A549 (cell line): ENCODE results near the gene TMEM217. TPM values are rescaled to one million over a fixed set of nuclear protein-coding genes. Genes with fewer than 3 reads are reported as not detected.
A peak's percentile ranks its signal among the peaks of the same experiment; 100 is the strongest.

Experiments
- ATAC-seq, 2 experiments: fragments of 200-7000 bp in 1 of 2; fragments of >200 bp in 1 of 2; cut with Nextera tagmentation in 1 of 2; cut with Tn5 transposase in 1 of 2; 3 replicates each; pipeline versions ENCODE4 v1.8.0 to v1.9.1; 2018 to 2020; ENCODE audit warnings: mild to moderate bottlenecking in 1 of 2, moderate library complexity in 1 of 2
- CTCF ChIA-PET: fragments of 300-600 bp; sonication (Branson Sonifier 250); formaldehyde crosslinking; extraction: SDS; loops from one replicate; lab custom pipeline; 2021; ENCODE audit warnings: antibody characterized with exemption, inconsistent platforms; lab: Yijun Ruan, JAX
- POLR2A ChIA-PET: fragments of 350-600 bp; formaldehyde crosslinking; extraction: SDS; loops from one replicate; lab custom pipeline; 2021; ENCODE audit warnings: antibody characterized with exemption, inconsistent platforms; lab: Yijun Ruan, JAX
- DNase-seq, 2 experiments: peaks; one replicate each; pipeline versions ENCODE4 v3.0.0 to v3.0.0-alpha.2; 2011 to 2016; ENCODE audit warnings: low read depth in 1 of 2, low spot score in 1 of 2
- FAIRE-seq: peaks from 2 replicates; lab custom pipeline; 2011; peaks lifted over from hg19 to GRCh38; lab: Jason Lieb, UNC
- H3K27ac ChIP-seq, 2 experiments: fragments of >200 bp; sonication (Bioruptor Twin); formaldehyde crosslinking; 3 replicates each; pipeline ENCODE4 v1.5.1; 2016 to 2017
- H3K4me1 ChIP-seq: fragments of >200 bp; sonication (Bioruptor Twin); formaldehyde crosslinking; 3 replicates; pipeline ENCODE4 v1.6.1; 2016
- H3K4me2 ChIP-seq: fragments of >200 bp; sonication (Bioruptor Twin); formaldehyde crosslinking; 3 replicates; pipeline ENCODE4 v1.6.1; 2016
- H3K4me3 ChIP-seq: fragments of >200 bp; sonication (Bioruptor Twin); formaldehyde crosslinking; 3 replicates; pipeline ENCODE4 v1.5.1; 2016
- H3K9me3 ChIP-seq: fragments of >200 bp; sonication (Bioruptor Twin); formaldehyde crosslinking; 3 replicates; pipeline ENCODE4 v1.6.1; 2016
- CBX2 ChIP-seq: fragments of 200-600 bp; sonication (generic); IDR thresholded peaks from 2 replicates; pipeline ENCODE4 v1.6.1; 2016; ENCODE audit warnings: low read depth, mild to moderate bottlenecking, borderline replicate concordance
- CBX8 ChIP-seq: fragments of 200-600 bp; sonication (generic); IDR thresholded peaks from 2 replicates; pipeline ENCODE4 v1.6.1; 2016
- CHD2 ChIP-seq: fragments of 150-350 bp; IDR thresholded peaks from 2 replicates; pipeline ENCODE4 v1.6.1; 2014; ENCODE audit warnings: low read length; ENCODE audit not compliant: partially characterized antibody
- CHD4 ChIP-seq: fragments of 200-600 bp; sonication (generic); IDR thresholded peaks from 2 replicates; pipeline ENCODE4 v1.6.1; 2016; ENCODE audit warnings: antibody characterized with exemption, mild to moderate bottlenecking, borderline replicate concordance
- EP300 ChIP-seq, 2 experiments: fragments of >200 bp; sonication (Bioruptor Twin); formaldehyde crosslinking; IDR thresholded peaks; 2 replicates in 1 of 2; 3 replicates in 1 of 2; pipeline ENCODE4 v1.6.1; 2016 to 2017
- ESRRA ChIP-seq: fragments of 150-350 bp; IDR thresholded peaks from 2 replicates; pipeline ENCODE4 v1.6.1; 2014; ENCODE audit warnings: mild to moderate bottlenecking, low read length, borderline replicate concordance
- FOSL2 ChIP-seq, 2 experiments: fragments of 450-650 bp in 1 of 2; fragments of >200 bp in 1 of 2; sonication (Bioruptor Twin) in 1 of 2; formaldehyde crosslinking; IDR thresholded peaks; 2 replicates each; pipeline versions ENCODE4 v1.5.0 to v1.6.1; 2016 to 2020; ENCODE audit warnings: mild to moderate bottlenecking in 1 of 2, moderate library complexity in 1 of 2
- FOXS1 ChIP-seq: fragments of 250-450 bp; sonication (Bioruptor Pico); IDR thresholded peaks from 2 replicates; pipeline ENCODE4 v1.5.0; 2020; ENCODE audit warnings: mild to moderate bottlenecking, moderate library complexity
- HEYL ChIP-seq: fragments of 250-450 bp; sonication (Bioruptor Pico); IDR thresholded peaks from 2 replicates; pipeline ENCODE4 v1.8.0; 2021; ENCODE audit warnings: mild to moderate bottlenecking, moderate library complexity
- HOXB5 ChIP-seq: fragments of 250-450 bp; sonication (Bioruptor Pico); IDR thresholded peaks from 2 replicates; pipeline ENCODE4 v1.5.0; 2020; ENCODE audit warnings: mild to moderate bottlenecking, moderate library complexity
- MYC ChIP-seq: IDR thresholded peaks from 2 replicates; pipeline ENCODE4 v1.6.1; 2012; ENCODE audit warnings: mild to moderate bottlenecking, inconsistent platforms, low read length, improper control_type of control experiment, borderline replicate concordance
- NPAS2 ChIP-seq: fragments of 250-450 bp; sonication (Bioruptor Pico); IDR thresholded peaks from 2 replicates; pipeline ENCODE4 v1.8.0; 2022; ENCODE audit warnings: mild to moderate bottlenecking, moderate library complexity, borderline replicate concordance
- POLR2AphosphoS2 ChIP-seq: conservative IDR thresholded peaks from 2 replicates; pipeline ENCODE4 v1.6.1; 2012; ENCODE audit warnings: low read length, improper control_type of control experiment, inconsistent platforms
- RAD21 ChIP-seq, 2 experiments: fragments of >200 bp in 1 of 2; sonication (Bioruptor Twin) in 1 of 2; formaldehyde crosslinking in 1 of 2; IDR thresholded peaks in 1 of 2; conservative IDR thresholded peaks in 1 of 2; 2 replicates in 1 of 2; 3 replicates in 1 of 2; pipeline ENCODE4 v1.6.1; 2012 to 2018; ENCODE audit warnings: inconsistent platforms in 1 of 2
- RARB ChIP-seq: fragments of 250-450 bp; sonication (Bioruptor Pico); IDR thresholded peaks from 2 replicates; pipeline ENCODE4 v1.8.0; 2021; ENCODE audit warnings: mild to moderate bottlenecking, moderate library complexity
- RFX5 ChIP-seq: fragments of 450-650 bp; IDR thresholded peaks from 2 replicates; pipeline ENCODE4 v1.7.1; 2014; ENCODE audit warnings: antibody characterized with exemption, mild to moderate bottlenecking, moderate library complexity
- TFCP2L1 ChIP-seq: fragments of 250-450 bp; sonication (Bioruptor Pico); IDR thresholded peaks from 2 replicates; pipeline ENCODE4 v1.5.0; 2021; ENCODE audit warnings: mild to moderate bottlenecking
- ZNF302 ChIP-seq: fragments of 250-450 bp; sonication (Bioruptor Pico); IDR thresholded peaks from 2 replicates; pipeline ENCODE4 v1.9.0; 2021; ENCODE audit warnings: inconsistent platforms, mild to moderate bottlenecking, moderate library complexity
- ZSCAN20 ChIP-seq: fragments of 250-450 bp; sonication (Bioruptor Pico); IDR thresholded peaks from 2 replicates; pipeline ENCODE4 v1.8.0; 2022; ENCODE audit warnings: mild to moderate bottlenecking, moderate library complexity
- WGBS: methylation state at CpG from one replicate; pipeline ENCODE4 v1.1.6; 2017; ENCODE audit errors: missing lambda C conversion rate; 5-methylcytosine and 5-hydroxymethylcytosine counted together
- polyA plus RNA-seq, 4 experiments: library from polyadenylated mRNA; depleted of rRNA in 3 of 4; stranded (reverse); fragments of >200 nt; fragmentation: RNase III in 1 of 4; extraction: RNeasy Plus Mini Kit Qiagen cat#74134 plus additional on column Dnase treatment in 1 of 4; gene quantifications; 2 replicates in 3 of 4; 3 replicates in 1 of 4; pipeline ENCODE4 v1.2.3, GENCODE V29; 2011 to 2017
- TF ChIP-seq, protein P1 (sequence below): IDR thresholded peaks from 2 replicates; pipeline ENCODE4 v1.6.1; 2012
- TF ChIP-seq, protein P2 (sequence below): fragments of 250-450 bp; sonication (Bioruptor Pico); IDR thresholded peaks from 2 replicates; pipeline ENCODE4 v1.5.0; 2020; ENCODE audit warnings: low read depth, mild to moderate bottlenecking, moderate library complexity
- TF ChIP-seq, protein P3 (sequence below): fragments of >200 bp; sonication (Bioruptor Twin); formaldehyde crosslinking; IDR thresholded peaks from 3 replicates; pipeline ENCODE4 v1.6.1; 2016
- TF ChIP-seq, protein P4 (sequence below): IDR thresholded peaks from 2 replicates; pipeline ENCODE4 v1.6.1; 2012
- TF ChIP-seq, protein P5 (sequence below): fragments of 450-650 bp; IDR thresholded peaks from 2 replicates; pipeline ENCODE4 v1.6.1; 2014; ENCODE audit warnings: antibody characterized with exemption
- TF ChIP-seq, protein P6 (sequence below): IDR thresholded peaks from 2 replicates; pipeline ENCODE4 v1.6.1; 2012; ENCODE audit warnings: low read depth, borderline replicate concordance
- TF ChIP-seq, protein P7 (sequence below): fragments of 250-450 bp; sonication (Bioruptor Pico); IDR thresholded peaks from 2 replicates; pipeline ENCODE4 v1.5.0; 2021; ENCODE audit warnings: mild to moderate bottlenecking, moderate library complexity, borderline replicate concordance
- TF ChIP-seq, protein P8 (sequence below): fragments of 200-600 bp; sonication (generic); IDR thresholded peaks from 2 replicates; pipeline ENCODE4 v1.6.1; 2016; ENCODE audit warnings: antibody characterized with exemption, mild to moderate bottlenecking, moderate library complexity

TMEM217 gene
- polyA plus RNA-seq, 2 of the 4 experiments (the other 2 are of a cell fraction), result 0.59 to 1.6 TPM

DNA sequence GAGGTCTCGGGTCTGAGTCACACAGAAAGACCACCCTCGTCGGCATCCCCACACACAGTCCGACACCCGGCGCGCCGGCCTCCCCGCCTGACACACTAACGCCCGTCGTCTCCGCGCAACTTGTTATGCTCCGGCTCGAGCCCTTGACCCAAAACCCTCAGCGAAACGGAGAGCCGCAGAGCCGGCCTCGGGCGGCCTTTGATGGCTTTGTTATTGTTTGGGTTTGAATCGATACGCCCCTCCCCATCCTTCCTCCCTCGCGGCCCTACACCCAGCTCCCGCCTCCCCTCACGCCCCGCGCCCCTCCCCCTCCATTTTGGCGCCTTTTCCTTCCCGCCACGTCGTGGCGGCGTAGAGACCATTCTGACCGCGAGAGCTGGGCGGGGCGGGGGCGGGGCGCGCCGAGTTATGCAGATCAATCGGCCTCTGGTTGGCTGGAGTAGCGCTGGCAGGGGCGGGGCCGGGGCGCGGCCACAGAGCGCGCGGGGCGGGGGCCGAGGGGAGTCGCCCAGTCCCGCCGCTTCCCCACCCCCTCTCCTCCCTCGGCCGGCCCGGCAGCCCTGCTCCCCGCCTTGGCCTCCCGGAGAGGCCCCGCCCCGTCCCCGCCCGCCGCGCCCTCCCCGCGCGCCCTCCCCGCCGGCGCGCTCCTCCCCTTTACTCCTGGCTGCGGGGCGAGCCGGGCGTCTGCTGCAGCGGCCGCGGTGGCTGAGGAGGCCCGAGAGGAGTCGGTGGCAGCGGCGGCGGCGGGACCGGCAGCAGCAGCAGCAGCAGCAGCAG, 88.3 kb downstream of the TMEM217 start, which contains the start of gene PIM1:
Gene PIM1, plus strand, starts transcription at position 657 of the 777 bp plus-strand sequence. CDS start 424 bp downstream, outside the sequence.
- peak; percentile 77 for ATAC-seq
- CTCF ChIA-PET, result interaction anchor here (0.7 to 18.4 kb wide), 11 partner anchors 17 to 150 kb away, joined by 3 to 449 read pairs (median 6); no protein-coding TSS in a partner anchor
- no peaks in the 10 kb centered on the region for H3K9me3 ChIP-seq
- no peak for FAIRE-seq
- POLR2A ChIA-PET, result interaction anchor here (0.6 to 4.0 kb wide), 17 partner anchors 9 to 574 kb away, joined by 3 to 32 read pairs (median 5); no protein-coding TSS in a partner anchor
- peak within 1 kb of the TSS; percentile 92 for H3K4me3 ChIP-seq
- no CpG with 5 or more reads among the region's 90 CpGs for WGBS
- peak; percentile 85 to 96 for DNase-seq
- H3K27ac ChIP-seq, result peak within 1 kb of the TSS; percentile 94 to 97
- H3K4me2 ChIP-seq, result peak within 1 kb of the TSS; percentile 93
- peaks cover 21% of the 10 kb centered on the region for H3K4me1 ChIP-seq
- TF ChIP-seq POLR2AphosphoS2 (no peak), RFX5 (no peak), CBX8 (no peak), HEYL (no peak), CHD2 (no peak), CHD4 (no peak), TFCP2L1 (CRISPR knock-in tag) (no peak), FOXS1 (CRISPR knock-in tag) (no peak), RARB (CRISPR knock-in tag) (no peak), CBX2 (no peak), ZSCAN20 (CRISPR knock-in tag) (no peak), EP300 (IDR thresholded peaks at IDR 0.05) (no peak), FOSL2 (IDR thresholded peaks at IDR 0.05) (no peak), FOSL2 (CRISPR knock-in tag; IDR thresholded peaks at IDR 0.05) (no peak; the same call in 1 of the 2 replicates), RAD21 (conservative IDR thresholded peaks at IDR 0.05 in 1 of 2, IDR thresholded peaks at IDR 0.05 in 1 of 2) (0 out of 5 replicates have a peak, but pooled peaks of 1 of the 2 experiments have one; percentile 7), MYC (no peak), ESRRA (no peak), NPAS2 (CRISPR knock-in tag) (no peak), ZNF302 (CRISPR knock-in tag) (no peak), HOXB5 (CRISPR knock-in tag) (0 out of 2 replicates have a peak, but pooled peaks have one; percentile 24)
- TF ChIP-seq, protein P1, sequence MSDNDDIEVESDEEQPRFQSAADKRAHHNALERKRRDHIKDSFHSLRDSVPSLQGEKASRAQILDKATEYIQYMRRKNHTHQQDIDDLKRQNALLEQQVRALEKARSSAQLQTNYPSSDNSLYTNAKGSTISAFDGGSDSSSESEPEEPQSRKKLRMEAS, result peak; percentile 66
- TF ChIP-seq, protein P2, sequence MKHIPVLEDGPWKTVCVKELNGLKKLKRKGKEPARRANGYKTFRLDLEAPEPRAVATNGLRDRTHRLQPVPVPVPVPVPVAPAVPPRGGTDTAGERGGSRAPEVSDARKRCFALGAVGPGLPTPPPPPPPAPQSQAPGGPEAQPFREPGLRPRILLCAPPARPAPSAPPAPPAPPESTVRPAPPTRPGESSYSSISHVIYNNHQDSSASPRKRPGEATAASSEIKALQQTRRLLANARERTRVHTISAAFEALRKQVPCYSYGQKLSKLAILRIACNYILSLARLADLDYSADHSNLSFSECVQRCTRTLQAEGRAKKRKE, result no peak
- TF ChIP-seq, protein P3, sequence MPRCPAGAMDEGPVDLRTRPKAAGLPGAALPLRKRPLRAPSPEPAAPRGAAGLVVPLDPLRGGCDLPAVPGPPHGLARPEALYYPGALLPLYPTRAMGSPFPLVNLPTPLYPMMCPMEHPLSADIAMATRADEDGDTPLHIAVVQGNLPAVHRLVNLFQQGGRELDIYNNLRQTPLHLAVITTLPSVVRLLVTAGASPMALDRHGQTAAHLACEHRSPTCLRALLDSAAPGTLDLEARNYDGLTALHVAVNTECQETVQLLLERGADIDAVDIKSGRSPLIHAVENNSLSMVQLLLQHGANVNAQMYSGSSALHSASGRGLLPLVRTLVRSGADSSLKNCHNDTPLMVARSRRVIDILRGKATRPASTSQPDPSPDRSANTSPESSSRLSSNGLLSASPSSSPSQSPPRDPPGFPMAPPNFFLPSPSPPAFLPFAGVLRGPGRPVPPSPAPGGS, result 0 out of 3 replicates have a peak, but pooled peaks have one; percentile 15
- TF ChIP-seq, protein P4, sequence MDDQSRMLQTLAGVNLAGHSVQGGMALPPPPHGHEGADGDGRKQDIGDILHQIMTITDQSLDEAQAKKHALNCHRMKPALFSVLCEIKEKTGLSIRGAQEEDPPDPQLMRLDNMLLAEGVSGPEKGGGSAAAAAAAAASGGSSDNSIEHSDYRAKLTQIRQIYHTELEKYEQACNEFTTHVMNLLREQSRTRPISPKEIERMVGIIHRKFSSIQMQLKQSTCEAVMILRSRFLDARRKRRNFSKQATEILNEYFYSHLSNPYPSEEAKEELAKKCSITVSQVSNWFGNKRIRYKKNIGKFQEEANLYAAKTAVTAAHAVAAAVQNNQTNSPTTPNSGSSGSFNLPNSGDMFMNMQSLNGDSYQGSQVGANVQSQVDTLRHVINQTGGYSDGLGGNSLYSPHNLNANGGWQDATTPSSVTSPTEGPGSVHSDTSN, result peak; percentile 70; the same call in 1 of the 2 replicates
- TF ChIP-seq, protein P5, sequence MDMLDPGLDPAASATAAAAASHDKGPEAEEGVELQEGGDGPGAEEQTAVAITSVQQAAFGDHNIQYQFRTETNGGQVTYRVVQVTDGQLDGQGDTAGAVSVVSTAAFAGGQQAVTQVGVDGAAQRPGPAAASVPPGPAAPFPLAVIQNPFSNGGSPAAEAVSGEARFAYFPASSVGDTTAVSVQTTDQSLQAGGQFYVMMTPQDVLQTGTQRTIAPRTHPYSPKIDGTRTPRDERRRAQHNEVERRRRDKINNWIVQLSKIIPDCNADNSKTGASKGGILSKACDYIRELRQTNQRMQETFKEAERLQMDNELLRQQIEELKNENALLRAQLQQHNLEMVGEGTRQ, result no peak
- TF ChIP-seq, protein P6, sequence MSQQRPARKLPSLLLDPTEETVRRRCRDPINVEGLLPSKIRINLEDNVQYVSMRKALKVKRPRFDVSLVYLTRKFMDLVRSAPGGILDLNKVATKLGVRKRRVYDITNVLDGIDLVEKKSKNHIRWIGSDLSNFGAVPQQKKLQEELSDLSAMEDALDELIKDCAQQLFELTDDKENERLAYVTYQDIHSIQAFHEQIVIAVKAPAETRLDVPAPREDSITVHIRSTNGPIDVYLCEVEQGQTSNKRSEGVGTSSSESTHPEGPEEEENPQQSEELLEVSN, result peak; percentile 86
- TF ChIP-seq, protein P7, sequence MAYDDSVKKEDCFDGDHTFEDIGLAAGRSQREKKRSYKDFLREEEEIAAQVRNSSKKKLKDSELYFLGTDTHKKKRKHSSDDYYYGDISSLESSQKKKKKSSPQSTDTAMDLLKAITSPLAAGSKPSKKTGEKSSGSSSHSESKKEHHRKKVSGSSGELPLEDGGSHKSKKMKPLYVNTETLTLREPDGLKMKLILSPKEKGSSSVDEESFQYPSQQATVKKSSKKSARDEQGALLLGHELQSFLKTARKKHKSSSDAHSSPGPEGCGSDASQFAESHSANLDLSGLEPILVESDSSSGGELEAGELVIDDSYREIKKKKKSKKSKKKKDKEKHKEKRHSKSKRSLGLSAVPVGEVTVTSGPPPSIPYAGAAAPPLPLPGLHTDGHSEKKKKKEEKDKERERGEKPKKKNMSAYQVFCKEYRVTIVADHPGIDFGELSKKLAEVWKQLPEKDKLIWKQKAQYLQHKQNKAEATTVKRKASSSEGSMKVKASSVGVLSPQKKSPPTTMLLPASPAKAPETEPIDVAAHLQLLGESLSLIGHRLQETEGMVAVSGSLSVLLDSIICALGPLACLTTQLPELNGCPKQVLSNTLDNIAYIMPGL (CRISPR knock-in tag), result no peak
- TF ChIP-seq, protein P8, sequence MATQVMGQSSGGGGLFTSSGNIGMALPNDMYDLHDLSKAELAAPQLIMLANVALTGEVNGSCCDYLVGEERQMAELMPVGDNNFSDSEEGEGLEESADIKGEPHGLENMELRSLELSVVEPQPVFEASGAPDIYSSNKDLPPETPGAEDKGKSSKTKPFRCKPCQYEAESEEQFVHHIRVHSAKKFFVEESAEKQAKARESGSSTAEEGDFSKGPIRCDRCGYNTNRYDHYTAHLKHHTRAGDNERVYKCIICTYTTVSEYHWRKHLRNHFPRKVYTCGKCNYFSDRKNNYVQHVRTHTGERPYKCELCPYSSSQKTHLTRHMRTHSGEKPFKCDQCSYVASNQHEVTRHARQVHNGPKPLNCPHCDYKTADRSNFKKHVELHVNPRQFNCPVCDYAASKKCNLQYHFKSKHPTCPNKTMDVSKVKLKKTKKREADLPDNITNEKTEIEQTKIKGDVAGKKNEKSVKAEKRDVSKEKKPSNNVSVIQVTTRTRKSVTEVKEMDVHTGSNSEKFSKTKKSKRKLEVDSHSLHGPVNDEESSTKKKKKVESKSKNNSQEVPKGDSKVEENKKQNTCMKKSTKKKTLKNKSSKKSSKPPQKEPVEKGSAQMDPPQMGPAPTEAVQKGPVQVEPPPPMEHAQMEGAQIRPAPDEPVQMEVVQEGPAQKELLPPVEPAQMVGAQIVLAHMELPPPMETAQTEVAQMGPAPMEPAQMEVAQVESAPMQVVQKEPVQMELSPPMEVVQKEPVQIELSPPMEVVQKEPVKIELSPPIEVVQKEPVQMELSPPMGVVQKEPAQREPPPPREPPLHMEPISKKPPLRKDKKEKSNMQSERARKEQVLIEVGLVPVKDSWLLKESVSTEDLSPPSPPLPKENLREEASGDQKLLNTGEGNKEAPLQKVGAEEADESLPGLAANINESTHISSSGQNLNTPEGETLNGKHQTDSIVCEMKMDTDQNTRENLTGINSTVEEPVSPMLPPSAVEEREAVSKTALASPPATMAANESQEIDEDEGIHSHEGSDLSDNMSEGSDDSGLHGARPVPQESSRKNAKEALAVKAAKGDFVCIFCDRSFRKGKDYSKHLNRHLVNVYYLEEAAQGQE, result no peak
